HUES64 (cell line): Measurements from ENCODE around the gene GSC2.

Experiments used
- H3K27ac ChIP-seq: 2 replicates; pipeline ENCODE4 v1.7.0; 2013; ENCODE audit warnings: low read depth, low read length, inconsistent platforms
- H3K27me3 ChIP-seq: 2 replicates; pipeline ENCODE4 v1.6.1; 2013; ENCODE audit warnings: mild to moderate bottlenecking, low read length; ENCODE audit not compliant: insufficient read depth
- H3K36me3 ChIP-seq: 2 replicates; pipeline ENCODE4 v1.6.1; 2013; ENCODE audit warnings: mild to moderate bottlenecking, low read length; ENCODE audit not compliant: insufficient read depth
- H3K4me1 ChIP-seq: 2 replicates; pipeline ENCODE4 v1.6.1; 2013; ENCODE audit warnings: mild to moderate bottlenecking, low read length, moderate library complexity; ENCODE audit not compliant: insufficient read depth
- H3K4me3 ChIP-seq: 2 replicates; pipeline ENCODE4 v1.5.1; 2013; ENCODE audit warnings: mild to moderate bottlenecking, low read length, moderate library complexity
- H3K9ac ChIP-seq: 2 replicates; pipeline ENCODE4 v1.6.1; 2013; ENCODE audit warnings: mild to moderate bottlenecking, low read depth, low read length
- H3K9me3 ChIP-seq: 2 replicates; pipeline ENCODE4 v1.6.1; 2013; ENCODE audit warnings: low read depth, low read length; ENCODE audit not compliant: insufficient read depth
- WGBS: fragments of 150-250, 120-280 bp; methylation state at CpG from one replicate; pipeline ENCODE4 v1.1.7; 2013; ENCODE audit warnings: missing lambda C conversion rate; 5-methylcytosine and 5-hydroxymethylcytosine counted together

GSC2 gene

DNA sequence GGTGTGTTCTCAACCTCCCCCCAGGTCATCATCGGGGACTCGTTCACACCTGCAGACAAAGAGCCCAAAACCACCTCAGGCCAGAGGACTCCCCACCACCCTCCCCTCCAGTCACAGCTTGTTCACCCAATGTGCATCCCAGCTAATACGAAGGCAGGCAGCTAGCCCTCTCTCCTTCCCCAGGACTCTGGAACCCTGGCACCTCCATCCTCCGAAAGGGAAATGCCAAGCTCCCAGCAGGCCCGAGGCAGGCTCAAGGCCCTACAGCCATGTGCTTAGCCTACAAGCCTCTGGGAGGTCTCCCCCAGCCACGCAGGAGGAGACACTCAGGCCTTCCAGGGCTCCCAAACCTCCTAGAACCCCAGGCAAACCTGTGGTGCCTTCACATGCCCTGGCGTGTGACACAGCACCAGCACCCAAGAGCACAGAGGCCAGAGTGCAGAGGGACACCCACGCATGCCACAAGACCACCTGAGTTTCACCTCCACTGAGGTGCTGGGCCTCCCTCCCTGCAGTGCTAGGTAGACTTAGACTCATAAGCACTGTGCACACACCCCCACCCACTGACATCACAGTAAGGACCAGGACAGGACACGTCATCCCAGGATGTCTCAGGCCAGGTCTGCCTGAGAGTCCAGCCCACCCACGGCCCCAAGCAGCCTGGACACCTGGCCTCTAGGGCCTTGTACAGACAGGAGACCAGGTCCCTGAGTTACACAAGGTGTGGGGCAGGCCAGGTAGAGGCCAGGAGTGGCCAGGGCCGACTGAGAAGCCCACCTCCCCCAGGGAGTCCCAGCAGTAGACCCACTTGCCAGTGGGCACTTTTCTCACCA, 12.5 kb downstream of the GSC2 start:
- H3K9me3 ChIP-seq = no peaks in the 10 kb centered on the region
- no peaks in the 10 kb centered on the region for H3K4me1 ChIP-seq
- no peak overlapping the region for H3K4me3 ChIP-seq
- 95% methylated on average over 11 of the region's 11 CpGs for WGBS
- H3K27me3 ChIP-seq = no peaks in the 10 kb centered on the region
- H3K27ac ChIP-seq = no peak overlapping the region
- H3K9ac ChIP-seq = no peak overlapping the region
- peaks cover 87% of the 10 kb centered on the region for H3K36me3 ChIP-seq

DNA sequence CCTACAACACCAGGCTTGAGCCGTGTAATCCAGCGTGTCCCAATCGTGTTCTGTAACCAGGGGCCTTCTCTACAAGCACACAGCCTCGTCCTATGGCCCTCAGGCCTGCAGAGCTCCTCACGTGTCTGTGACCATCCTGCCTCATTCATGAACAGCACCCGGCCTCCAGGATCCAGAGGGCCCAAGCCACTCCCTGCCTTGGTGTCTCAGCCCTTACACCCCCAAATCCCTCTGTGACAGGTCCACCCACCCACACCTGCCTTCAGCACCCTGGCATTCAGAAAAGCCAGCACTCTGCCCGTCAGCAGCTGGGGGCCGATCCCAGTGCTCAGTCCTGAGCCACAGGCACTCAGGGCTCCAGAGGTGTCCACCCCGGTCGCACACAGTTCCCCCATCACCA, 13.2 kb downstream of the GSC2 start:
- H3K9ac ChIP-seq = no peak overlapping the region
- no peaks in the 10 kb centered on the region for H3K9me3 ChIP-seq
- H3K36me3 ChIP-seq = peaks cover 83% of the 10 kb centered on the region
- WGBS = 95% methylated on average over 10 of the region's 10 CpGs
- H3K27me3 ChIP-seq = no peaks in the 10 kb centered on the region
- H3K4me3 ChIP-seq = no peak overlapping the region
- no peak overlapping the region for H3K27ac ChIP-seq
- H3K4me1 ChIP-seq = no peaks in the 10 kb centered on the region

DNA sequence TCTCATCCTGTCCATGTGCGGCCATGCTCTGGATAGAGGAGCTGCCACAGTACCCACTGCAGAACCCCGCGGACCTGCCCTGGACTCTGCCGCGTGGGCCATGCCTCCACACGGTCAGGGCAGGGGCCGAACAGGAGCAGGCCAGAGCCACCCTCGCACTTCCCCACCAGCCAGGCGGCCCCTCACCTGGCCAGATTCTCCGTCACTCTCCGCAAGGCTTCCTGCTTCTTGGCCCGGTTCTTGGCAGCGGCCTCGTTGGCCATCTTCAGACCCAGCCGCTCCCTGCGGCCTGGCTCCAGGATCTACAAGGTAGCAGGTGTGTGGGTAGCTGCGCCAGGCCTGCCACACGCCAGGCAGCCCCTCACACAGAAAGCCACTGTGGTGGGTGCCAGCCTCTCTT, 15.2 kb downstream of the GSC2 start:
- Histone ChIP-seq H3K9me3 (no peaks in the 10 kb centered on the region), H3K4me3 (no peak overlapping the region), H3K4me1 (no peaks in the 10 kb centered on the region), H3K27ac (no peak overlapping the region), H3K9ac (no peak overlapping the region), H3K27me3 (no peaks in the 10 kb centered on the region), H3K36me3 (peaks cover 70% of the 10 kb centered on the region)
- 95% methylated on average over 18 of the region's 18 CpGs for WGBS

DNA sequence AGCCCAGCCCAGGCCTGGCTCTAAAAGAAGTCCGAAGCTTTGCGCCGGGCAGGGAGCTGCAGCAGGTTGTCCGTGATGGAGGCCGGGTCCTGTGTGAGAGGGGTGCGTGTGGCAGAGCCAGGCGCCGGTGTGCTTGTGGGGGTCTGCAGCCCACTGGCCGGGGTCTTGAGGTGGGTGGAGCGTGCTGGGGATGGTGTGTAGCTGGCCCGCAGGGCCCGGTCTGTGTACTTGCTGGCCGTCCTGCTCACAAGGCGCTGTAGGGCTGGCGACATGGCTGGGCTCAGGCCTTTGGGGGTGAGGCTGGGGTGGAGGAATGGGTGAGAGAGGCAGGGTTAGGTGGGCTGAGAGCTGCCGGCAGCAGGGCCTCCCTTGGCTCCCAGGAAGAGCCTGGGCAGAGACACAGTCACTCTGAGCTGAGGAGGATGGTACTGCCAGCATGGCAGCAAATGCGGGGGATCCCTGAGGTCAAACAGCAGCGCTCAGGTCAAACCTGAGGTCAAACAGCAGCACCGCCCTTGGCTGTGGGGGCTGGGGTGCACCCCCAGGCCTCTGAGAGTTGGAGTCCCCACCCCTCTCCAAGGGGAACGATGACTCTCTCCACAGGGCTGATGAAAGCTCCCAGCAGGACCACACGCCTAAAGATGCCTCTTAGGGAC, 15.8 kb downstream of the GSC2 start:
- peaks cover 65% of the 10 kb centered on the region for H3K36me3 ChIP-seq
- H3K9me3 ChIP-seq = no peaks in the 10 kb centered on the region
- 95% methylated on average over 21 of the region's 21 CpGs for WGBS
- H3K9ac ChIP-seq = no peak overlapping the region
- H3K27ac ChIP-seq = no peak overlapping the region
- H3K4me1 ChIP-seq = no peaks in the 10 kb centered on the region
- no peak overlapping the region for H3K4me3 ChIP-seq
- no peaks in the 10 kb centered on the region for H3K27me3 ChIP-seq

DNA sequence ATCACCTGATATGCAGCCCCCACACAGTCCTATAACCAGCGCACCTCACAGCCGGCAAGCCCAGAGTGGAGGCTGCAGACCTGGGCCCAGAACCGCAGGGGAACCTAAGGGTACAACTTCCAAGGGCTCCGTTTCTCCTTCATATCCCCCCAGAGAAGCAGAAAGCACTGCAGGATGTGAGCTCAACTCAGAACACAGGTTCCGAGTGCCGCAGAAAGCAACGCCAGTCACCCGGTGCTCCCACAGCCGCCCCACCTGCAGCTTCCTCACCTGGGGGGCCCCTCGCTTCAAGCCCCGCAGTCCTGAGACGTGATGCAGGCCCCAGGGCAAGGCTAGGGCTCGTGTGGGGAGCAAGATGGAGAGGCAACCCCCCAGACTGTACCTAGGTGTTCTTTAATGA, 16.5 kb downstream of the GSC2 start:
- Histone ChIP-seq H3K4me1 (no peaks in the 10 kb centered on the region), H3K36me3 (peaks cover 57% of the 10 kb centered on the region), H3K27ac (no peak overlapping the region), H3K9me3 (no peaks in the 10 kb centered on the region), H3K27me3 (no peaks in the 10 kb centered on the region), H3K9ac (no peak overlapping the region), H3K4me3 (no peak overlapping the region)
- 96% methylated on average over 13 of the region's 13 CpGs for WGBS

DNA sequence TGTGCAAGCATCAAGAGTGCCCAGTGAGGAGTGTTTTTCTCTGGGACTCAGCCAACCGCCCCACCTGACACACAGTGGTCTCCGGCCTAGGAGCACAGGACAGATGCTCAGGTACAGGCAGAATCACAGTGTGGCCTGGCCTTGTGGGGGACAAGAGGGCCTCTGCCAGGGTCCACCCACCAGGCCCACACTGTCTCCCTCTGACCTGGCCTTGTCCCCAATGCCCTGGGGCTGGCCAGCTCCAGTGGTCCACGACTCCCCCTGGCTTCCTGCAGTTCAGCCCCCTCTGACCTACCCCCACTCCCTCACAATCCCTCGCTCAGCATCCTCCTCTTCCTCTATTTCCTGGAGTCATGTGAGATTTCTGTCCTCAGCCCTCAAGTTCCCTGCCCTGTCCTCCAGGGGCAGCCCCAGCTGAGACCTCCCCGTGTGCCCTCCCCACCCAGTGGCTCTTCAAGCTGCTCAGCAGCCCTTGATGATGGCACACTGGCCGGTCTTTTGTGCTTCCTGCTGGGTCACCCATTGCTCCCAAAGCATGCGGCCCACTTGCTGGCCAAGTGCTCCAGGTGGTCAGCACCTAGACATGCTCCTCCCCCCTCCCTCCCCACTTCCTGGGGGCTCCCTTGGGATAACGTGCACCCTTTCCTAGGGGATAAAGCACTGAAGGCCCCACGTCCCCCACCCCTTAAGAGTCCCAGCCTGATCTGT, 17.2 kb downstream of the GSC2 start:
- no peak overlapping the region for H3K27ac ChIP-seq
- H3K9me3 ChIP-seq = no peaks in the 10 kb centered on the region
- 95% methylated on average over 9 of the region's 9 CpGs for WGBS
- H3K9ac ChIP-seq = no peak overlapping the region
- H3K27me3 ChIP-seq = no peaks in the 10 kb centered on the region
- no peaks in the 10 kb centered on the region for H3K4me1 ChIP-seq
- peaks cover 52% of the 10 kb centered on the region for H3K36me3 ChIP-seq
- H3K4me3 ChIP-seq = no peak overlapping the region

DNA sequence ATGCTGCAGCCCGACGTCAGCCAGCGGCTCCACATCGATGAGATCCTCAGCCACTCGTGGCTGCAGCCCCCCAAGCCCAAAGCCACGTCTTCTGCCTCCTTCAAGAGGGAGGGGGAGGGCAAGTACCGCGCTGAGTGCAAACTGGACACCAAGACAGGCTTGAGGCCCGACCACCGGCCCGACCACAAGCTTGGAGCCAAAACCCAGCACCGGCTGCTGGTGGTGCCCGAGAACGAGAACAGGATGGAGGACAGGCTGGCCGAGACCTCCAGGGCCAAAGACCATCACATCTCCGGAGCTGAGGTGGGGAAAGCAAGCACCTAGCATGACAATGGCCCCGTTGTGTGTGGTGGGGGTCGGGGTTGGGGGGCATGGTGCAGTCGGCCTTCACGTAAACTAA, 17.9 kb downstream of the GSC2 start:
- Histone ChIP-seq H3K27ac (no peak overlapping the region), H3K4me3 (no peak overlapping the region), H3K36me3 (peaks cover 45% of the 10 kb centered on the region), H3K4me1 (no peaks in the 10 kb centered on the region), H3K9ac (no peak overlapping the region), H3K27me3 (no peaks in the 10 kb centered on the region), H3K9me3 (no peaks in the 10 kb centered on the region)
- WGBS = 93% methylated on average over 20 of the region's 20 CpGs

DNA sequence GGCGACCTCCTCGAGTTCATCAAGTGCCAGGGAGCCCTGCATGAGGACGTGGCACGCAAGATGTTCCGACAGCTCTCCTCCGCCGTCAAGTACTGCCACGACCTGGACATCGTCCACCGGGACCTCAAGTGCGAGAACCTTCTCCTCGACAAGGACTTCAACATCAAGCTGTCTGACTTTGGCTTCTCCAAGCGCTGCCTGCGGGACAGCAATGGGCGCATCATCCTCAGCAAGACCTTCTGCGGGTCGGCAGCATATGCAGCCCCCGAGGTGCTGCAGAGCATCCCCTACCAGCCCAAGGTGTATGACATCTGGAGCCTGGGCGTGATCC, 18.4 kb downstream of the GSC2 start:
- no peak overlapping the region for H3K4me3 ChIP-seq
- no peaks in the 10 kb centered on the region for H3K4me1 ChIP-seq
- 95% methylated on average over 19 of the region's 19 CpGs for WGBS
- no peak overlapping the region for H3K27ac ChIP-seq
- no peak overlapping the region for H3K9ac ChIP-seq
- H3K36me3 ChIP-seq = peaks cover 42% of the 10 kb centered on the region
- H3K9me3 ChIP-seq = no peaks in the 10 kb centered on the region
- no peaks in the 10 kb centered on the region for H3K27me3 ChIP-seq

DNA sequence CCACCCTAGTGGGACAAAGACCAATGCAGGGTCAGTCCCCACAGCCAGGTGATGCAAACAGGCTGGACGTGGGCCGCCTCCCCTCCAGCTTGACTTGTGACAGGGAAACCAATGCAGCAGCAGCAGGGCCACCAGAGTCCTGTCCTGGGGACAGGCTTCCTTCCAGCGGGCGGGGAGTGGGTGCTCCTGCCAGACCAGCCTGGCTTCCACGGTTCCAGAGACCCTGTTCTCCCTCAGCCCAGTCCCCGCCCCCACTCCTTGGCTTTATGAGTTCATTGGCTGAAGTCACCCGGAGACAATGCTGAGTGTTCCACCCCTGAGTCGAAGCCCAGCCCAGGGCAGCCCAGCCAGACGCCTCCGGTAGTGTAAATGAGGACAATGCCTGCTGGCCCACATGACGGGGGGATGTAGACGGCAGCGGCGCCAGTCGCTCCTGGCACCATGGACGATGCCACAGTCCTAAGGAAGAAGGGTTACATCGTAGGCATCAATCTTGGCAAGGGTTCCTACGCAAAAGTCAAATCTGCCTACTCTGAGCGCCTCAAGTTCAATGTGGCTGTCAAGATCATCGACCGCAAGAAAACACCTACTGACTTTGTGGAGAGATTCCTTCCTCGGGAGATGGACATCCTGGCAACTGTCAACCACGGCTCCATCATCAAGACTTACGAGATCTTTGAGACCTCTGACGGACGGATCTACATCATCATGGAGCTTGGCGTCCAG, 19.0 kb downstream of the GSC2 start, which contains the start of gene TSSK2:
TSSK2 (plus strand) TSS at position 350 of the 726 bp plus-strand sequence; CDS start at position 442, 92 bp downstream.
- H3K9ac ChIP-seq = no peak within 1 kb of the TSS
- 91% methylated on average over 27 of the region's 27 CpGs for WGBS
- H3K36me3 ChIP-seq = peaks cover 37% of the 10 kb centered on the region
- no peak within 1 kb of the TSS for H3K27ac ChIP-seq
- no peaks in the 10 kb centered on the region for H3K9me3 ChIP-seq
- H3K4me1 ChIP-seq = no peaks in the 10 kb centered on the region
- no peak within 1 kb of the TSS for H3K4me3 ChIP-seq
- H3K27me3 ChIP-seq = no peaks in the 10 kb centered on the region

DNA sequence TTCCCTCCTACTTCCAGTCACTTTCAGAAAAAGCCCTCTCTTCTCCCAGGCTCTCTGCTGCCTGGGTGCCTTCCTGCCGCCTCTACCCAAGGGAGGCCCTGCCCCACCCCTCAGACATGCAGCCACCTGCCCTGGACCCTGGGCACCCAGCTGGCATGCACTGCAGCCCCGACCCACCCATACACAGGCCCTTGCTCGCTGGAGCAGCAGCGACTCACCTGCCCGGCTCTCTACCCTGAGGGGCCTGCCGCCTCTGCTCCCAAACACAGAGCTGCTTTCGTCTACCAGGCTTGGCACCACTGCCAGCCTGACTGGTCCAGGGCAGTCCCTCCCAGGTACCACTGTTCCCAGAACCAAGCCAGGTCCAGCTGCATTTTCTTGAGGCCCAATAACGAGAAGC, 20.2 kb downstream of the GSC2 start:
- no peaks in the 10 kb centered on the region for H3K4me1 ChIP-seq
- peaks cover 28% of the 10 kb centered on the region for H3K36me3 ChIP-seq
- H3K27ac ChIP-seq = no peak overlapping the region
- no peaks in the 10 kb centered on the region for H3K27me3 ChIP-seq
- 89% methylated on average over 8 of the region's 8 CpGs for WGBS
- no peak overlapping the region for H3K4me3 ChIP-seq
- no peak overlapping the region for H3K9ac ChIP-seq
- no peaks in the 10 kb centered on the region for H3K9me3 ChIP-seq
